SK-N-SH (cell line): ENCODE results near the gene GRPEL2. TPM values are rescaled to one million over a fixed set of nuclear protein-coding genes. Genes with fewer than 3 reads are reported as not detected.

Source experiments
- CTCF ChIA-PET: fragments of 300-600, 350-600 bp; formaldehyde crosslinking; extraction: SDS; loops from one replicate; lab custom pipeline; 2021; lab: Yijun Ruan, JAX
- POLR2A ChIA-PET: fragments of 350-600 bp; sonication (Branson Sonifier 250); formaldehyde crosslinking; extraction: SDS; loops from one replicate; lab custom pipeline; 2020; ENCODE audit warnings: antibody characterized with exemption, inconsistent platforms; lab: Yijun Ruan, JAX
- DNase-seq: peaks from one replicate; pipeline ENCODE4 v3.0.0; 2012
- H2AFZ ChIP-seq: fragments of 200-600 bp; sonication (generic); 2 replicates; pipeline ENCODE4 v1.8.1; 2016; ENCODE audit warnings: antibody characterized with exemption, mild to moderate bottlenecking, low read depth
- H3F3A ChIP-seq: fragments of 200-600 bp; sonication (generic); replicated peaks from 2 replicates; pipeline ENCODE3; 2016; ENCODE audit warnings: antibody characterized with exemption, mild to moderate bottlenecking; ENCODE audit not compliant: insufficient read depth
- H3K27ac ChIP-seq, 2 experiments: fragments of 200-500 bp in 1 of 2; fragments of 200-600 bp in 1 of 2; sonication (Bioruptor generic) in 1 of 2; sonication (generic), shearing (Covaris generic) in 1 of 2; 2 replicates each; pipeline versions ENCODE4 v1.5.1 to v1.6.1; 2014 to 2016; ENCODE audit warnings: low read depth in 2 of 2, inconsistent platforms in 1 of 2, low read length in 1 of 2, mild to moderate bottlenecking in 1 of 2, mixed read lengths in 1 of 2
- H3K27me3 ChIP-seq: fragments of 200-600 bp; sonication (generic), shearing (Covaris generic); 2 replicates; pipeline ENCODE4 v1.6.1; 2016; ENCODE audit warnings: mixed run types; ENCODE audit not compliant: insufficient read depth
- H3K36me3 ChIP-seq, 2 experiments: fragments of 200-500 bp in 1 of 2; fragments of 200-600 bp in 1 of 2; sonication (Bioruptor generic) in 1 of 2; sonication (generic) in 1 of 2; replicated peaks in 1 of 2; 2 replicates each; pipeline versions ENCODE3 to v1.5.1; 2014 to 2016; ENCODE audit warnings: low read length in 1 of 2, mild to moderate bottlenecking in 1 of 2; ENCODE audit not compliant: insufficient read depth in 2 of 2, control insufficient read depth in 1 of 2
- H3K4me1 ChIP-seq, 2 experiments: fragments of 200-500 bp in 1 of 2; fragments of 200-600 bp in 1 of 2; sonication (Bioruptor generic) in 1 of 2; sonication (generic), shearing (Covaris generic) in 1 of 2; 2 replicates each; pipeline versions ENCODE4 v1.5.1 to v1.6.1; 2014 to 2016; ENCODE audit warnings: low read depth in 1 of 2, low read length in 1 of 2, mixed run types in 1 of 2; ENCODE audit not compliant: insufficient read depth in 2 of 2, control insufficient read depth in 1 of 2
- H3K4me2 ChIP-seq: fragments of 200-600 bp; sonication (generic), shearing (Covaris generic); 2 replicates; pipeline ENCODE4 v1.6.1; 2017; ENCODE audit warnings: mixed run types
- H3K4me3 ChIP-seq, 2 experiments: fragments of 200-500 bp in 1 of 2; fragments of 200-600 bp in 1 of 2; sonication (Bioruptor generic) in 1 of 2; sonication (generic), shearing (Covaris generic) in 1 of 2; 2 replicates each; pipeline versions ENCODE4 v1.5.1 to v1.8.1; 2014 to 2016; ENCODE audit warnings: low read depth in 2 of 2, inconsistent platforms in 1 of 2, low read length in 1 of 2, mild to moderate bottlenecking in 1 of 2, mixed read lengths in 1 of 2, moderate library complexity in 1 of 2
- H3K79me2 ChIP-seq: fragments of 200-600 bp; sonication (generic); 2 replicates; pipeline ENCODE4 v1.8.1; 2017; ENCODE audit warnings: mild to moderate bottlenecking; ENCODE audit not compliant: insufficient read depth
- H3K9ac ChIP-seq: fragments of 200-600 bp; sonication (generic); 2 replicates; pipeline ENCODE4 v1.6.1; 2017; ENCODE audit warnings: mixed run types
- H3K9me2 ChIP-seq: fragments of 200-600 bp; sonication (generic); 2 replicates; pipeline ENCODE4 v1.6.1; 2017; ENCODE audit warnings: mixed run types
- H3K9me3 ChIP-seq: fragments of 200-600 bp; sonication (generic); 2 replicates; pipeline ENCODE4 v1.6.1; 2017; ENCODE audit warnings: mixed run types, mild to moderate bottlenecking, moderate library complexity
- H4K20me1 ChIP-seq: fragments of 200-600 bp; sonication (generic); 2 replicates; pipeline ENCODE4 v1.6.1; 2017; ENCODE audit warnings: mild to moderate bottlenecking, mixed run types; ENCODE audit not compliant: insufficient read depth
- CHD2 ChIP-seq: fragments of 150-350 bp; IDR thresholded peaks from 2 replicates; pipeline ENCODE4 v1.6.1; 2018; ENCODE audit warnings: low read length; ENCODE audit not compliant: partially characterized antibody
- CTCF ChIP-seq: fragments of 200-600 bp; sonication (generic); IDR thresholded peaks from 2 replicates; pipeline ENCODE4 v1.6.1; 2017; ENCODE audit warnings: antibody characterized with exemption, mild to moderate bottlenecking, moderate library complexity
- EP300 ChIP-seq, 2 experiments: IDR thresholded peaks; 2 replicates each; pipeline versions ENCODE4 v1.4.0 to v1.6.1; 2012; ENCODE audit warnings: borderline replicate concordance in 1 of 2, low read depth in 1 of 2, low read length in 1 of 2
- EZH2phosphoT487 ChIP-seq: fragments of 200-600 bp; sonication (generic); IDR thresholded peaks from 2 replicates; pipeline ENCODE4 v1.6.1; 2017; ENCODE audit warnings: low read depth, mixed run types, mild to moderate bottlenecking, antibody characterized with exemption, moderate library complexity, borderline replicate concordance
- FOSL2 ChIP-seq: IDR thresholded peaks from 2 replicates; pipeline ENCODE4 v1.4.0; 2012; ENCODE audit warnings: low read depth, mild to moderate bottlenecking, moderate library complexity, borderline replicate concordance
- FOXJ3 ChIP-seq: sonication (generic); formaldehyde crosslinking; IDR thresholded peaks from 2 replicates; pipeline ENCODE4 v1.5.1; 2020; ENCODE audit warnings: mild to moderate bottlenecking, missing genetic modification reagents
- FOXM1 ChIP-seq: IDR thresholded peaks from 2 replicates; pipeline ENCODE4 v1.4.0; 2012; ENCODE audit warnings: low read depth, mild to moderate bottlenecking
- GABPA ChIP-seq: IDR thresholded peaks from 2 replicates; pipeline ENCODE4 v1.4.0; 2012; ENCODE audit warnings: low read depth, mild to moderate bottlenecking
- GATA2 ChIP-seq: sonication (generic); formaldehyde crosslinking; IDR thresholded peaks from 2 replicates; pipeline ENCODE4 v1.5.0; 2020; ENCODE audit warnings: mild to moderate bottlenecking, missing genetic modification reagents
- IRF3 ChIP-seq: fragments of 150-350 bp; IDR thresholded peaks from 2 replicates; pipeline ENCODE4 v1.6.1; 2016; ENCODE audit warnings: mild to moderate bottlenecking, low read depth, low read length
- JUND ChIP-seq: IDR thresholded peaks from 2 replicates; pipeline ENCODE4 v1.4.0; 2012
- NFIC ChIP-seq: IDR thresholded peaks from 2 replicates; pipeline ENCODE4 v1.4.0; 2012; ENCODE audit warnings: borderline replicate concordance
- NRF1 ChIP-seq: IDR thresholded peaks from 2 replicates; pipeline ENCODE4 v1.6.1; 2012; ENCODE audit warnings: low read depth, mild to moderate bottlenecking, low read length
- POLR2AphosphoS5 ChIP-seq: IDR thresholded peaks from 2 replicates; pipeline ENCODE4 v1.6.1; 2012; ENCODE audit warnings: low read depth, low read length
- RAD21 ChIP-seq: IDR thresholded peaks from 2 replicates; pipeline ENCODE4 v1.6.1; 2012; ENCODE audit warnings: mild to moderate bottlenecking, low read length
- RCOR1 ChIP-seq: fragments of 150-350 bp; IDR thresholded peaks from 2 replicates; pipeline ENCODE4 v1.6.1; 2017; ENCODE audit warnings: antibody characterized with exemption, low read length
- RXRA ChIP-seq: IDR thresholded peaks from 2 replicates; pipeline ENCODE4 v1.4.0; 2012; ENCODE audit warnings: low read depth, mild to moderate bottlenecking, borderline replicate concordance
- SIN3A ChIP-seq: IDR thresholded peaks from 2 replicates; pipeline ENCODE4 v1.6.1; 2012; ENCODE audit warnings: low read depth, mild to moderate bottlenecking, low read length, moderate library complexity, borderline replicate concordance
- TCF12 ChIP-seq: IDR thresholded peaks from 2 replicates; pipeline ENCODE4 v1.4.0; 2012
- USF2 ChIP-seq: fragments of 150-350 bp; IDR thresholded peaks from 2 replicates; pipeline ENCODE4 v1.6.1; 2017; ENCODE audit warnings: antibody characterized with exemption, low read length, low read depth, borderline replicate concordance
- WGBS: methylation state at CpG from one replicate; pipeline ENCODE4 v1.1.6; 2017; ENCODE audit warnings: low lambda C conversion rate; 5-methylcytosine and 5-hydroxymethylcytosine counted together
- polyA plus RNA-seq, 3 experiments: library from polyadenylated mRNA; depleted of rRNA; stranded (reverse); fragments of >200 nt; gene quantifications; 2 replicates each; pipeline ENCODE4 v1.2.3, GENCODE V29; 2012

Gene GRPEL2
- polyA plus RNA-seq, 1 of the 3 experiments (the other 2 are of a cell fraction), result 4.6 TPM

GRCh38 chr5:149302641-149303040, 42.7 kb upstream of the GRPEL2 start:
- no peaks in the 10 kb centered on the region for H3F3A ChIP-seq
- H2AFZ ChIP-seq, result no peak overlapping the region
- H3K9me2 ChIP-seq, result no peaks in the 10 kb centered on the region
- H3K4me1 ChIP-seq, result peaks cover 0 to 6% of the 10 kb centered on the region in 2 experiments; a peak in 1 of 4 replicates
- H3K4me2 ChIP-seq, result no peak overlapping the region
- WGBS, result 95% methylated on average over 5 of the region's 5 CpGs
- H3K4me3 ChIP-seq, result no peak overlapping the region
- no peak for DNase-seq
- no peak for TF ChIP-seq JUND
- no peak for TF ChIP-seq IRF3
- TF ChIP-seq TCF12, result no peak
- TF ChIP-seq FOSL2, result no peak
- TF ChIP-seq FOXM1, result no peak
- no peak for TF ChIP-seq RAD21
- TF ChIP-seq EZH2phosphoT487, result no peak
- TF ChIP-seq CHD2, result no peak
- TF ChIP-seq RXRA, result no peak
- no peak for TF ChIP-seq GATA2
- TF ChIP-seq FOXJ3, result no peak
- no peak for TF ChIP-seq CTCF
- TF ChIP-seq SIN3A, result no peak
- no peak for TF ChIP-seq NRF1
- TF ChIP-seq NFIC, result no peak
- TF ChIP-seq GABPA, result no peak
- no peak for TF ChIP-seq RCOR1
- no peak for TF ChIP-seq POLR2AphosphoS5
- no peak for TF ChIP-seq EP300 (IDR thresholded peaks at IDR 0.05; ENCODE audit: borderline replicate concordance in 1 of 2, low read depth in 1 of 2, low read length in 1 of 2)
- TF ChIP-seq USF2, result no peak
- H3K79me2 ChIP-seq, result no peaks in the 10 kb centered on the region
- no peak overlapping the region for H3K27ac ChIP-seq
- no peaks in the 10 kb centered on the region for H3K9me3 ChIP-seq
- POLR2A ChIA-PET, result no interaction called here
- no peak overlapping the region for H3K9ac ChIP-seq
- CTCF ChIA-PET, result interaction anchor here (1.1 to 3.2 kb wide), 2 partner anchors 15 to 53 kb away, joined by 3 to 14 read pairs; no protein-coding TSS in a partner anchor
- no peaks in the 10 kb centered on the region for H4K20me1 ChIP-seq
- no peaks in the 10 kb centered on the region for H3K36me3 ChIP-seq
- H3K27me3 ChIP-seq, result no peaks in the 10 kb centered on the region
